ENCODE results near the gene TBX1. TPM values are rescaled to one million over a fixed set of nuclear protein-coding genes. Genes with fewer than 3 reads are reported as not detected.

TBX1 gene
- total and polyA plus RNA-seq, 8 donors: 0.43 to 1.1 (median 0.68) TPM; not detected in 4

GRCh38 chr22:19751497-19752245, 8.9 kb upstream of the TBX1 start:
- TF ChIP-seq POLR2AphosphoS5 (IDR thresholded peaks at IDR 0.05): no peak
- no peak for TF ChIP-seq CTCF (IDR thresholded peaks at IDR 0.05)
- no peak for TF ChIP-seq POLR2A (IDR thresholded peaks at IDR 0.05)
- TF ChIP-seq EP300 (IDR thresholded peaks at IDR 0.05): no peak
- Histone ChIP-seq H3K36me3 (no peaks in the 10 kb centered on the region), H3K27ac (no peak overlapping the region), H3K4me3 (no peak overlapping the region), H3K27me3 (peaks cover 18 to 90% (median 38%) of the 10 kb centered on the region in 3 donors), H3K4me1 (peaks cover 15 to 20% (median 20%) of the 10 kb centered on the region in 4 donors), H3K9me3 (no peaks in the 10 kb centered on the region)
- DNase-seq: no peak
- WGBS, 5 donors: 85 to 91% (median 86%) methylated on average over 10 to 14 of the region's 14 CpGs
- intact Hi-C loops (cut with DNase I; ENCODE audit: low total_unique reads): no loop called here

- intact Hi-C loops (cut with DNase I; ENCODE audit: low total_unique reads): no loop called here
- Histone ChIP-seq H3K27me3 (peaks cover 23 to 95% (median 53%) of the 10 kb centered on the region in 3 donors), H3K4me1 (peaks cover 20 to 30% (median 28%) of the 10 kb centered on the region in 4 donors), H3K36me3 (no peaks in the 10 kb centered on the region), H3K9me3 (no peaks in the 10 kb centered on the region), H3K4me3 (no peak overlapping the region), H3K27ac (no peak overlapping the region)
- DNase-seq: no peak
- 85 to 89% (median 86%) methylated on average over 8 to 10 of the region's 10 CpGs for WGBS, 5 donors
- TF ChIP-seq CTCF (IDR thresholded peaks at IDR 0.05) (no peak), POLR2AphosphoS5 (IDR thresholded peaks at IDR 0.05) (no peak), POLR2A (IDR thresholded peaks at IDR 0.05) (no peak), EP300 (IDR thresholded peaks at IDR 0.05) (no peak)
Observed at GRCh38 chr22:19753090-19753842, 7.3 kb upstream of the TBX1 start.

- DNase-seq: no peak
- intact Hi-C loops (cut with DNase I; ENCODE audit: low total_unique reads): no loop called here
- no peaks in the 10 kb centered on the region for H3K9me3 ChIP-seq
- no peak overlapping the region for H3K4me3 ChIP-seq
- H3K36me3 ChIP-seq: no peaks in the 10 kb centered on the region
- peaks cover 21 to 39% (median 33%) of the 10 kb centered on the region in 4 donors for H3K4me1 ChIP-seq
- no peak for TF ChIP-seq POLR2AphosphoS5 (IDR thresholded peaks at IDR 0.05)
- no peak for TF ChIP-seq EP300 (IDR thresholded peaks at IDR 0.05)
- no peak for TF ChIP-seq CTCF (IDR thresholded peaks at IDR 0.05)
- no peak for TF ChIP-seq POLR2A (IDR thresholded peaks at IDR 0.05)
- WGBS, 5 donors: 51 to 73% (median 61%) methylated on average over 8 to 14 of the region's 14 CpGs
- no peak overlapping the region for H3K27ac ChIP-seq
- peaks cover 31 to 100% (median 62%) of the 10 kb centered on the region in 3 donors for H3K27me3 ChIP-seq
Observed at GRCh38 chr22:19753996-19754700, 6.4 kb upstream of the TBX1 start.

- intact Hi-C loops (cut with DNase I; ENCODE audit: low total_unique reads): no loop called here
- TF ChIP-seq POLR2AphosphoS5 (IDR thresholded peaks at IDR 0.05) (no peak), POLR2A (IDR thresholded peaks at IDR 0.05) (no peak), CTCF (IDR thresholded peaks at IDR 0.05) (no peak), EP300 (IDR thresholded peaks at IDR 0.05) (no peak)
- Histone ChIP-seq H3K4me1 (peaks cover 27 to 45% (median 38%) of the 10 kb centered on the region in 4 donors), H3K27me3 (peaks cover 37 to 100% (median 63%) of the 10 kb centered on the region in 3 donors), H3K27ac (no peak overlapping the region), H3K36me3 (no peaks in the 10 kb centered on the region), H3K9me3 (no peaks in the 10 kb centered on the region), H3K4me3 (peak overlapping the region in 1 of 4 donors; percentile 3)
- WGBS, 5 donors: 28 to 51% (median 37%) methylated on average over 5 to 14 of the region's 14 CpGs
- DNase-seq: no peak
Observed at GRCh38 chr22:19754701-19755144, 5.9 kb upstream of the TBX1 start.

All from stomach (tissue), 9 donors.